Measurements from ENCODE around the gene CFAP221.

The CFAP221 gene

DNA sequence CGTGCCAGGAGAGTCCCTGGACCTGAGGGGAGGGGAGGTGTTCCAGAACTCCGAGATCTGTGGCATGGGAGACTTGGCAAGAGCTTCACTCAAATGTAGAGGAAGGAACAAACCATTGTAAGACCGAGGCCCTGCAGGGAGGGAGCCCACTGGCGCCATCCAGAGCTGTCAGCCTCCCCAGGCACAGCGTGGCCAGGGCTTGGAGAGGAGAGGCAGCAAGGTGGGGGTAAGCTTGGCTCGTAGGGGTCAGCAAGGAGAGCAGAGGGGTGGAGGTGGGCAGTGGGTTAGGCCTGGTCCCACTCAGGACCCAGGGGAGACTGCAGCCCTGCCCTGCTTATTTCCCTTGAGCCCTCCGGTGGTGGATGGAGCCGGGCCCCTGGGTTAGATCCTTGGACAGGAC is 138.3 kb downstream of the CFAP221 start:
- DNase-seq, result no peak

DNA sequence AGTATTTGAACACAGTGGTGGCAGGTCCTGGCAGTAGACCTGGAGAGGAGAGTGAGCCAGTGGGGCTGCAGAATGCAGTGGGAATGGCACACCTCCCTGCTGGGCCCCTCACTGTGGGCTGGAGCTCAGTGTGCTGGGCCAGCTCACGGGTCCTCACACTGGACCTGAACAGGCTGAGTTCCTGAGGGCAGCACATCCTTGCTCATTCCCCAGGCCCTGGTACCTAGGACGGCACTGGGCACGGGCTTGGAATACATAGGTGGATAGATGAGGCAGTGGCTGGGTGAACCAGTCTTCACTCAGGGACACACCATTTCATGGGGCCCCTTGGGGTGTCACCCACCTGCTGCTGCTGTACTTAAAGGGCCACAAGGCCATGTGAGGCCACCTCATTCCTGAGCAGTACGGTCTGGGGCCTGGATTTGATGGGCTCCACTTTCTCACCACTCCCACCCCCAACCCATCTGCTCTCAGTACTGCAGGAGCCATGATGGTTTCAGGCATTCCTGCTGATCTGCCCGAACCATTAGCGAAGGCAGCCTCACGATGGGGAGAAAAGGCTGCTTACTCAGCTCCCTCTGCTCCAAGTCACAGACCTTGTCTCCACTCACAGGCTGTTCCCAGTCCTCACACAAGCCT is 138.9 kb downstream of the CFAP221 start:
- no peak for DNase-seq

DNA sequence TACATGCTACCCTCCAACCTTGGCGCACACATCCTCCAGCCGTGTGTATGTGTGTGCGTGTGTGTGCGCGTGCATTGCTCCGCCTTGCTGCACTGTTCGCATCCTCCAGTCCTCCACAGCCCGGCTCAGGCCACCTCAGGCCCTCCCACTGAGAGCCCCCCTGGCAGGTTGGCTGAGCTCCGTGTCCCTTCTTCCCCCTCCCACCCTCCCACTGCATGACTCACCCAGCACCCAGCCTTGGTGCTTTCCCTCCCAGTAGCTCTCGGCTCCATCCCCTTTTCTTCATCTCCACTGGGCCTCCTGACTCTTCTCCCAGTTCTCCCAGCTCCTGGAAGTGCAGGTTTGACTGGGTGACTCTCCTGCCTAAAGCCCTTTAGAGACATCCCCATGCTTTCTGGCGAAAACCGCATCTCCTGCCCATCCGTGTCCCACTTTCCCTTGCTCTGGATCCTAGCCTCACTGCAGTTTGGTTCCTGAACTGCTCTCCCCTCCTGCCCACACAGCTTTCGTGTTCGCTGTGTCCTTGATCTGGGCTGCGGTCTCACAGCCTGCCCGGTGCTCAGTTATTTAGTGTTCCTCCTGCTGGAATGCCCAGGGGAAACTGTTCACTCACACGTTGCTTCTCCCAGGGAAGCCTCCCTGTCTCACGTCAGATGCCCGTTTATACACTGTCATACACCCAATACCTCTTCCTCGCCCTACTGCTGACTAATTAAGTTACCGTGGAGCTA is 139.6 kb downstream of the CFAP221 start:
- no peak for DNase-seq

DNA sequence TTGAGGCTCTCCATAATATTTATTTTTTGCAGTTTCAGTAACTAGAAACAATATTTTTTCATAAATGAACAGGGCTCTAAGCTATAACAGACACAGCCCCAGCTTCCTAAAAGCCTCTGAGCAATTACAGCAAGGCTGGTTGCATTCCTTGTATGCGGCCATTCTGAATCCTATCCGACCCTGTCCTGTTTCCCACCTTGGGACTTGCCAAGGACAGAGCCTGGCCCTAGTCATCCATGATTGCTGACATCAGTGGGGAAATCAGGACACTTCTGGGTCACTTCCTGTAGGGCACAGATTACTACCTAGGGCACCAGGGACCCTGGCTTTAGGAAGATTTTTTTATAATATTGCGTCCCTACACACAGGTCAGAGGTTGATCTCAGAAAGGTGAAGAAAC is 140.3 kb downstream of the CFAP221 start:
- no peak for DNase-seq

DNA sequence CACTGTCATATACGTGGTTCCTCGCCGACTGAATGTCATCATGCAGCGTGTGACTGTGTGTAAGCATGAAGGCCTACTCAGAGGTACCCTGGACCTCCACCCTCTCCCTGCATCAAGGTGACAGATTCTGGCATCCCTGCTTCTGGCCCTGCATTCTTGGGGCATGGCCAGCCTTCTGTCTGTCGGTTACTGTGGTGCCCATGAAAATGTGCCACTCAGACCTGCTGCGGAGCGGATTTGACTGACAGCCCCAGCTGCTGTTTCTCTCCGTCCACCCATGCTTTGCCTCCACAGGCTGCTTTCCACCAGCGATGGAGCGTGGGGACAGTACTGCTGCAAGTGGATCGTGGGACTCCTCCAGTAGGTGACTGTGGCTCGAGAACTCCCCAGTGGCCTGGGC is 144.4 kb downstream of the CFAP221 start:
- DNase-seq, result no peak

DNA sequence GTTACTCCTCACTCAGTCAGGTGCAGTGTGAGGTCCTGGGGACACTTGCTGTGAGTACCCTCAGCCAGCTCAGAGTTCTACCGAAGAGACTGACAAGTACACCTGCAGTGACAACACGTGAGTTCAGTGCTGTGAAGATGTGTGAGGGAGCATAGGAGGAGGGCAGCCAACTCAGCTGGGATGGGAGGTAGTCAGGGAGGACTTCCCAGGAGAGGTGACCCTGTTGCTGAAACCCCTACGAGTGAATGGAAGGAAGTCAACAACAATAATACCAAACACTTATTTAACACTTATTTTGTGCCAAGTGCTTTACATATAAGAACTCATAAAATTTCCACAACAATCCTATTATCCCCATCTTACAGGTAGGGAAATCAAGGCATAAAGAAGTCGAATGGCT is 145.0 kb downstream of the CFAP221 start:
- DNase-seq, result no peak

DNA sequence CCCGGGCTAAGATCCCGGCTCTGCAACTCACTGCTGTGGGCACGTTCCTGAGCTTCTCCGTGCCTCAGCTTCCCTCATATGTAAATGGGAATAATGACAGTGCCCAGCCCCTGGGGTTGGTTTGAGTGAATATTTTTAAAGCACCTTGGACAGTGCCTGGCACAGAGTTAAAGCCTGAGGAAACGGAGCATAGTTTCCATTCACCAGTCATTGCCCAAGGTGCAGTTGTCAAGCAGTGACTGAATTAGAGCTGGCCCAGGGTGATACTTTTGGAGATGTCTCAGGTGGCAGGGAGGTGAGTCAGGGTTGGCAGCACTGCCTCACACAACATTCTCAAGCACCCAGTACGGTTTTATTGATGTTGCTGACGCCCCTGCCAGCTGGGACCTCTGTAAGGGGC is 146.9 kb downstream of the CFAP221 start:
- no peak for DNase-seq

DNA sequence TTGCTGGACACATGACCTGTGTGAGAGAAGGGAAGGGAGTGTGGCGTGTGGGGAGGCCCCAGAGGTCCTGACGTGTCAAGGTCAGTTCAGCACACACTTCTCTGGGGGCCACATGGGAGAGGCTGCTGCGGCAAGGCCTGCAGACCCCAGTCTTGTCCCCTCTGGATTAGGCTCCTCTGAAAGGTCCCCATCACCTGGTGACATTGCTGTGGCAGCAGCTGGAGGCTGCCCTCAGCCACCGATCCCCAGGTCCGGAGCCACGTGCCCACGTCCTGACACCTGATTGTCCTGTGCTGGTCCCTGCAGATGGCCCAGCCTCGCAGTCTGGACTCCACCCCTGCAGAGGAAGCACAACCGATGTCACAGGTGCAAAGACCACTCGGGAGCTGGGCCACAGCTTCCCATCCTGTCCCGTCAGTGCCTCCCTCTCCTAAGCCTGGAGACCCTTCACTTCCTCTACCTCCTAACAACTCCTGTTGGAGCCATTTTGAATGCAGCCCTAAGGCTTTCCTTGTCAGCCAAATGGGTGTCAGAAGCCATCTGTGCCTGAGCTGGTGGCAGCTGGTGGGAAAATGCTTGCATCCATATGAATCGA is 147.5 kb downstream of the CFAP221 start:
- DNase-seq, result no peak

DNA sequence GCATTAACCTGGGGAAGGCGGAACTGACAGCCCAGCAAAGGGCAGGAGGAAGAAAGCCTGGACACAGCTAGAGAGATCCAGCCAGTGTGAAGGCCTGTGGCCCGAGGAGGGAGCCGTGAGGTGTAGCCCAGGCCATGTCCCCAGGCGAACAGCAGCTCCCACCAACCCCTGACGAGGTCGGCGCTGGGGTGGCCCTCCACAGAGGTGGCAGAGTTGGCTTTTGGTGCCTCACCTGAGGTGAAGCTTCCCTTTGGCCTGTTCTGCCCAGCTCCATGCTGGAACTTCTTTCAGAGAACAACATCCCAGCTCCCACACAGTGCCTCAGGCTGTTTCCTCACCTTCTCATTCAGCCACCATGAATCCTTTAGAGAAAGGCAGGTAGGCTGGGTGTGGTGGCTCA is 148.1 kb downstream of the CFAP221 start:
- DNase-seq, result no peak

DNA sequence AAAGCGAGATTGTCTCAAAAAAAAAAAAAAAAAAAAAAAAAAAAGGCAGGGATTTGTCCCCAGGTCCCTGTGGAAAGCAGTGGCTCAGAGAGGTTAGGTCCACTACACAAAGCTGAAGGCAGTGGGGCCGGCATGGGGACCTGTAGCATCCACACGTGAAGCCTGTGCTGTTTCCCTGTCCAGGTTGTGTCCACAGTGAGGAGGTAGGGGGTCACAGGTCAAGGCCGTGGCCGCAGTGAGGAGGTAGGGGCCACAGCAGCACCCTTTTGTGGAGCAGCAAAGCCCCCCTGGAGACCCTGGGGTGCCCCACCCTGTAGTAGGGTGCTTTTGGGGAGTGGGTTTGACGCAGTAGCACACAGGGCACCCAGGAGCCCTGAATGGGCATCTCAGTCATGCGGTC is 148.7 kb downstream of the CFAP221 start:
- DNase-seq, result no peak

DNA sequence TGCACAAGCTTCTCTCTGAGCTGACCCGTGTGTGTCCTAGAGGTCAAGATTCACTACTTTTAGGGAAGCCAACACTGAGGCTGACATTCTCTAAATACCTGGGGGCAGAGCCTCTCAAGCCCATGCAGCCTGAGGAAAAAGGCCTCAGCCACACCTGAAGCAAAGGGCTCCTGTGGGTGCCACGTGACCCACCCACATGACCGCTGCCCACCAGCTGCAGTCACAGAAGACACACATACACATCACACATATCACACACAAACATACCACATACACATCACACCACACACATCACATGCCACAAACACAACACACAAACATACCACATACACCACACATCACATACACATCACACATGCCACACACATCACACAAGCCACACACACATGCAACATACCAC is 149.3 kb downstream of the CFAP221 start:
- no peak for DNase-seq

DNA sequence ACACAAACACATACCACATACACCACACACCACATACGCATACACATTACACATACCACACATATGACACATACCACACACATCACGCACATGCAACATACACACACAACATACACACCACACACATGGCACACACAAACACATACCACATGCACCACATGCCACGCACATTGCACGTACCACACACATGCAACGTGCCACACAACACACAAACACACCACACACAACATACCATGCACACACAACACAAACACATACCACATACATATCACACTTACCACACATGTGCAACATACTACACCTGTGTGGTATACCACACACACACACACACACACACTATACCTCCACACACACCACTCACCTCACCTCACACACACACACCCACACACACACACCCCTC is 149.7 kb downstream of the CFAP221 start:
- DNase-seq, result no peak

DNA sequence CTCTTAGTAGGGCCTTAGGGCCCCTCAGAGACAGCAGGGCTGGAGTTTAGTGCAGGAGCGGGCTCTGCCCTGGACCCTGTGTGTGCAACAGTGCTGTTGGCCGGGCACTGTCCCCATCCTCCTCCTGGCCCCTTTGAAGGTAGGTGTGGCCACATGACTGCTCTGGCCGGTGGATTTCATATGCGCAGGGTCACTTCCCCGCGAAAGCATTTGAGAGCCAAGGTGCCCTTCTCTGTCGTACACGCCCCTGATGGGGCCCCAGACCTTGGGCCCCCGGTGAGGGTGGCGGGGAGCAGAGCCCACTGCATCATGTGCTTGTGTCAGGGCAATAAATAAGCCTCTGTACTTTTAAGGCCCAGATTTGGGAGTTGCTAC is 150.2 kb downstream of the CFAP221 start:
- no peak for DNase-seq

DNA sequence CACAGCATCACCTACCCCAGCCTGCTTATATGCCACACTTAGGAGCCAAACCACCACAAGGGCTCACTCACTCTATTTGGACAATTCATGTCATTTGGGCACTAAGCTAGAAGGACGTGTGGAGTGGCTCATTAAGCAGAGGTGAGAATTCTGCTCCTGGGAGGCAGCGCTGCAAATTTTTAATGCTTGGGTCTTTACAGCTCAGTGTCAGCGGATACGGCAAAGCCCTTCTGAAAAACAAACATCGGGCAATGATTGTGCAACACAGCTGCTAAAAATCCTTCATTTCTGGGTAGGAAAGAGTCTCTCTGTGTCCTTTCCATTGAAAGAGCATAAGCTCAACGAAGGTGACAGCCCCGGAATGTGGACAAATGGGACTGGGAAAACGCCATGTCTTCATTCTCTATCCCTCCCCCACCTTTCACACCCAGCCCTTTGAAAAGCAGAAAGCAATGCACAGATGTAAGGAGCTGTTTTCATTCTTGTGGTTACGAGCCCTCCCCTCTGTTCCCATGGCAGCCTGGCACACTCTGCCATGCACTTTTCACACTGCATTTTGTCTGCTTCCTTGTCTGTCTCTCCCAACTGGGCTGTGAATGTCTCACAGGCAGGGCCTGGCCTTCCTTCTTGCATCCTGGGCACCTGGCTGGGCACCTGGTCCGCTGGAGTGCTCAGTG is 150.7 kb downstream of the CFAP221 start:
- DNase-seq, result no peak

DNA sequence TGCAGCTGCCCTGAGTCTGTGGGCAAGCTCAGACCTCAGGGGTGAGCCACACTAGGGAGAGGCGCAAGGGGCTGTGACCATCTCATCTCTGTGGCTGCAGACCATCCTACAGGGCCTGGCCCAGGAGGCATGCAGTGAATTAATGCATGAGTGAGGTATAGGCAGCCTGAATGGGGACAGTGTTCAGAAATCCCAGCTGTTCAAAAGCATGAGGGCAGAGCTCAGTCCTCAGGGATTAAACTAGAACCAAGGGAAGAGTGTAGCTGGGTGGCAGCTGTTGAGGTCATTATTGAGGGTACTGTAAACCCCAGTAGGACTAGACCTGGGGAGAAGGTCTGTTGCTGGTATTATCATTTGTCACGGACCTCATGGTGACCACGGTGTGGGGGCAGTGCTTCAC is 151.8 kb downstream of the CFAP221 start:
- no peak for DNase-seq

DNA sequence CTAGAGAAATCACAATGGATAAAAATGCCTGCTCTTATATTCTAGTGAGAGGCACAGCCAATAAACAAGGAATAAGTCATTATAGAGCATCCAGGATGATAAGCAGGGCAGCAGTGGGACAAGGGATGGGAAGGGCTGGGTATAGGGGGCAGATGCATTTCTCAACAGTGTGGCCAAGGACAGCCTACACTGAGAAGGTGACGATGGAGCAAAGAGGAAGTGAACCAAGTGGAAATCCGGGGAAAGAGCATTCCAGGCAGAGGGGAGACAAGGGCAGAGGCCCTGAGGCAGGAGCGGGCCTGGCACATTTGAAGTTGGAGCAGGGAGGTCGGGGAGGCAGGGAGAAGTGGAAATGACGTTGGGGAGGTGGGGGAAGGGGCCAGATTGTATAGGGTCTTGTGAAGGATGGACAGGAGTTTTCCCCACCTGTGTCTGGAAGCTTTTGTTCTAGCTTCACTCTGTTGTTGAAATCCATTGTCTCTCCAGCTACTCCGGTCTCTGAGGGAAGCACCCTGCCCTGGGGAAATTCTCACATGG is 152.3 kb downstream of the CFAP221 start:
- DNase-seq, result no peak

DNA sequence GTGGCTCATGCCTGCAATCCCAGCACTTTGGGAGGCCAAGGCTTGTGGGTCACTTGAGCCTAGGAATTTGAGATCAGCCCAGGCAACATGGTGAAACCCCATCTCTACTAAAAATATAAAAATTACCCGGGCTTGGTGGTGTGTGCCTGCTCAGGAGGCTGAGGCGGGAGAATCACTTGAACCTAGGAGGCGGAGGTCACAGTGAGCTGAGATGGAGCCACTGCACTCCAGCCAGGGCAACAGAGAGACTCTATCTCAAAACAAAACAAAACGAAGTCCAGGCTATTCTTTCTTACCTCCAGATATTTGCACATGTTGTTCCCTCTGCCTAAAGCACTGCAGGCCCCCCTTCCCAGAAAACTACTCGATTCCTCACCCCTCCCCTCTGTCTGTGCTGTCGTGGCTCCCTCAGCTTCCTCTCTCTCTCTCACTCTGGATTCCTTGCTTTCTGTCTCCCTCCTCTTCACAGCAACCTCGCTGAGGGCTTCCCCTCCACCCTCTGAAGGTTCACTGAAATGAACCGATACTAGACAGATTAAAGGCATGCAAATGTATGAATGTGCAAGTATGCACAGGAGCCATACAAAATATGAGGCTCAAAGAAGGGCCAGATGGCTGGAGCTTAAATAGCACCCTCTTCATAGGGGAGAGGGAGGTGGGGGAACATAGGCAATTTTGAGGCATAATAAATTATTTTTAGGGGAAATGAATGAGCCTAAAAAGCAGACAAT is 153.2 kb downstream of the CFAP221 start:
- DNase-seq, result no peak

DNA sequence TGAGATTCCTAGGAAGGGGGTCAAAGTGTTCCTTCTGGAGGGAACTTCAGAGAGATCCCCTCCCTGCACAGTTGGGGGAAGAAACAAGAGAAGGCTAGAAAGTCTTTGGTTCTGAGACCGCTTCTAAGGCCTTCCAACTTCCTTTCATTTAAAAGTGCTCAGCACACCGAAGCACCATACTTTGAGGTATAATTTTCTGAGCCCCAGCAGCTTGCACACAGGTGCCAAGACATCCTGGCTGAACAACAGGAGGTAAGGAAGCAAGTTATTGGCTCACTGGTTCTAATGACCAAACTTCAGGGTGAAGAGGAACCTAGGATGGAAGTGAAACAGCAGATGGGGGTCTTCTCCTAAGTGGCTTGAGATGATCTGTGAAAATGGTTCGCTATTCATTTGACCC is 154.0 kb downstream of the CFAP221 start:
- no peak for DNase-seq

DNA sequence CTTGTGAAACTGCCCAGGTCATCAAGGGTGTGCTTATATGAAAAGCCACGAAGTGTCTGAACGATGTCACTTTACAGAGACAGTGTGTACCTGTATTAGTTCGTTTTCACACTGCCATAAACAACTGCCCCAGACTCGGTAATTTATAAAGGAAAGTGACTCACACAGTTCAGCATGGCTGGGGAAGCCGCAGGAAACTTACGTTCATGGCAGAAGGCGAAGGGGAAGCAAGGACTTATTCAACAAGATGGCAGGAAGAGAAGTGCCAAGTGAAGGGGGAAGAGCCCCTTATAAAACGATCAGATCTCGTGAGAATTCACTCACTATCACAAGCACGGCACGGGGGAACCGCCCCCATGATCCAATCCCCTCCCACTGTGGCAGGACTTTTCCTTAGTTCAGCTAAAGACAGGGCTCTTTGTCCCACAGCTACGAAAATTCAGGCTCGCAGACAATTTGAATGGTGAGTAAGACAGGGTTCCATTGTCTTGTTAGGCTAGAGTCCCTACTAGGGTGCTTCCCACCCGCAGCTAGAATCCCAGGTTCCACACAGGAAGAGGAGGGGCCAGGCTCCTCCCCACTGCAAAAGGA is 154.9 kb downstream of the CFAP221 start:
- no peak for DNase-seq

DNA sequence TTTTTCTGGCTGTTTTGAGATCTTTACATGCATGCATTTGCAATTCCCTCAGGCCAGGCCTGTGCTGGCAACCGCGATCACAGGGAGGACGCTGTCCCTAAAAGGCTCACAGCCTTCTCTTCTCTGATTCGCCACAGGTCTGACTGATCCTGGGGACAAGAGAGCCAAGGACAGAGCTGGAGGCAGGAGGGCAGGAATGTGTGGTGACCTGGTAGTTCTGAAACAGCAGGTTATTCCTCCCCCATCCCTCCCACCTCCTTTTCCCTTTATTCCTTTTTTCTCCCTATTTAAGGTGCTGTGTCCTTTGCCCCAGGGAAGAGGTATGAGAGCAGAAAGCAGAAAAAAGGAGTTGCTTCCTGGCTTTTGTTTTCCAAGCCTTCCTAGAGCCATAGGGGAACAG is 156.6 kb downstream of the CFAP221 start:
- no peak for DNase-seq

DNA sequence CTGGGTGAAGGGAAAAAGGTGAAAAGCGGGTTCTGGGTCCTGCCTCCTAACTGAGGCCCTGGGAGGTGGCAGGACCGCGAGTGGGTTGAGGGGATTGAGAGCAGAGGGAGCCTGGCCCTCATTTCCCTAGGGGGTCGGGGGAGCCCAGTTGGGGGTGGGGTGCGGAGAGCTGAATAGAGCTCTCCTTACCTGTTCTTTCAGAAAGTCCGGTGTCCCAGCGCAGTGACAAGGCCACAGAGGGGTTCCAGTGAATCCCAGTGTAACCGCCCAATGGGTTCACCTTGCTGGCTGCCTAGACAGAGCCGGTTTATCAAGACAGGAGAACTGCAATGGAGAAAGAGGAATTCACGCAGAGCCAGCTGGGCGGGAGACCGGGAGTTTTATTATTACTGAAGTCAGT is 157.1 kb downstream of the CFAP221 start:
- no peak for DNase-seq

DNA sequence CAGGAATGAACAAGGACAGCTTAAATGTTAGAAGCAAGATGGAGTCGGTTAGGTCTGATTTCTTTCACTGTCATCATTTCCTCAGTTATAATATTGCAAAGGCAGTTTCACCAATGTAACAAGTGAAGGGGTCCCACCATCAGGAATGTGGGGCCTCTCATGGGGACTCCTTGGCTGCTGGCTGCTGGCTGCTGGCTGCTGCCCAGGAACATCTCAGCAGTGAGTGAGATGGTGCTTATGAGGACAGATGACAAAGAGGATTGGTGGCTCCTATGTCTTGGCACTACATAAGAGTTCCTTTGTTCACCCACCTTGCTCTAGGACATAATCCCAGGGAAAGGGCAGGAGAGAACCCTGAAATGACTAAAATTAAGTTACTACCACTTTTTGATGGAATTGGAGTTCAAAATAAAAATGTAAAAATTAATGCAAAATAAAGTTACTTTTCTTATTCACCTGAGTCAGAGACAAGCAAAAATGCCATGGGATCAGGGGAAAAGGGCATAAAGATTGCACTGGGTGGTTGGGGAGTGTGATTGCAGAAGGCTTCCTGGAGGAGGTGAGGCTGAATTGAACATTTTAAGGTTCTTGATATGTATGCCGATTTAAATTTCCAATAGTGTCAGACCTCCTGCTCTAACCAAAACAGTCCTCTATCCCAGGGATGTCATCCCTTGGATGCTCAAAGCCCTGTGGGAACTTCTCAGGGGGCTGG is 158.1 kb downstream of the CFAP221 start:
- DNase-seq, result no peak
